Thyroid gland (tissue), 4 donors: ENCODE results near the gene FANCC. TPM values are rescaled to one million over a fixed set of nuclear protein-coding genes. Genes with fewer than 3 reads are reported as not detected.
A peak's percentile ranks its signal among the peaks of the same experiment; 100 is the strongest.

Experiments
- DNase-seq, 2 donors: peaks; one replicate each; pipeline ENCODE4 v3.0.0-alpha.2; 2019
- H3K27ac ChIP-seq, 3 donors: fragments of 200-600 bp; sonication (generic); 1 replicate in 2 of 3; 2 replicates in 1 of 3; pipeline ENCODE4 v1.5.1; 2016 to 2019; ENCODE audit warnings: mild to moderate bottlenecking in 1 of 3, moderate library complexity in 1 of 3
- H3K27me3 ChIP-seq: fragments of 200-600 bp; sonication (generic); one replicate; pipeline ENCODE4 v1.5.1; 2019
- H3K36me3 ChIP-seq, 2 donors: fragments of 200-600 bp; sonication (generic); one replicate each; pipeline ENCODE4 v1.5.1; 2016 to 2019
- H3K4me1 ChIP-seq, 2 donors: fragments of 200-600 bp; sonication (generic); one replicate each; pipeline ENCODE4 v1.5.1; 2017 to 2019
- H3K4me3 ChIP-seq, 3 donors: fragments of 200-600 bp; sonication (generic); replicated peaks in 1 of 3; 1 replicate in 2 of 3; 2 replicates in 1 of 3; pipeline ENCODE4 v1.5.1; 2016; ENCODE audit warnings: mild to moderate bottlenecking in 1 of 3
- H3K9me3 ChIP-seq: fragments of 200-600 bp; sonication (generic); one replicate; pipeline ENCODE4 v1.5.1; 2017
- POLR2A ChIP-seq, 2 donors: fragments of 450-650 bp; IDR thresholded peaks; one replicate each; pipeline ENCODE4 v1.6.1; 2017; ENCODE audit warnings: antibody characterized with exemption in 2 of 2, mild to moderate bottlenecking in 2 of 2, moderate library complexity in 1 of 2
- WGBS, 2 donors: methylation state at CpG; one replicate each; pipeline ENCODE4 v1.1.5; 2017; 5-methylcytosine and 5-hydroxymethylcytosine counted together
- intact Hi-C: fragments of 100-400 bp; cut with DNase I; formaldehyde crosslinking; loops from one replicate; pipeline ENCODE4 v1.15.1; 2023
- total RNA-seq, 4 donors: library from RNA; depleted of rRNA; stranded (reverse); fragments of >200 nt; gene quantifications; one replicate each; pipeline ENCODE4 v1.2.3, GENCODE V29; 2016
- TF ChIP-seq, protein P1 (sequence below), 6 experiments: fragments of 200-600 bp in 3 of 6; fragments of 450-650 bp in 3 of 6; sonication (generic) in 3 of 6; IDR thresholded peaks; one replicate each; pipeline ENCODE4 v1.5.1; 2016 to 2019; ENCODE audit warnings: antibody characterized with exemption in 6 of 6, mild to moderate bottlenecking in 2 of 6, inconsistent platforms in 1 of 6, moderate library complexity in 1 of 6

Gene FANCC
- total RNA-seq, 4 donors from 2014 or later = 13.9 to 15.0 (median 14.2) TPM

DNA sequence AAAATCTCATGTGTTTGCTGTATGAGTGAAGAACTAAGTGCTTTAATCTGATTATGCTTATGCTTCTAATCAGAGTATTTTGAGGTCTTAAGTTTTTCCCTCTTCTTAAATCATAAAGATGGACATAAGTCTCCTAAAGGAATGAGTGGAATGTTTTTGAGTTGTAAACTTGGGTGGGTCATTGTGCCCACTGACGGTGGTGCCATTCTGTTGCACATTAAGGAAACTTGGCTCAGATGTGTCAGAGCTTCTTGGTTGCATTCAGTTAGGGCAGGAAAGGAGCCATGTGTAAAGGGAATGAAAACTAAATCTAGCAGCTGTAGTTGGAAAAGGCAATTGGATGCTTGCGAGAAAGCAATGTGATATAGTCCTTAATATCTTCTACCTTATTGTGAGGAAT is 256.6 kb downstream of the FANCC start:
- Histone ChIP-seq H3K9me3 (no peaks in the 10 kb centered on the region), H3K4me1 (peaks cover 17 to 58% of the 10 kb centered on the region in 2 donors), H3K4me3 (no peak overlapping the region), H3K27me3 (no peaks in the 10 kb centered on the region), H3K36me3 (peaks cover 9 to 20% of the 10 kb centered on the region in 2 donors), H3K27ac (no peak overlapping the region)
- no peak for DNase-seq
- WGBS, 2 donors = 88 to 91% methylated on average over 2 of the region's 2 CpGs
- intact Hi-C loops = no loop called here
- no peak for TF ChIP-seq POLR2A (IDR thresholded peaks at IDR 0.05)
- TF ChIP-seq, protein P1, sequence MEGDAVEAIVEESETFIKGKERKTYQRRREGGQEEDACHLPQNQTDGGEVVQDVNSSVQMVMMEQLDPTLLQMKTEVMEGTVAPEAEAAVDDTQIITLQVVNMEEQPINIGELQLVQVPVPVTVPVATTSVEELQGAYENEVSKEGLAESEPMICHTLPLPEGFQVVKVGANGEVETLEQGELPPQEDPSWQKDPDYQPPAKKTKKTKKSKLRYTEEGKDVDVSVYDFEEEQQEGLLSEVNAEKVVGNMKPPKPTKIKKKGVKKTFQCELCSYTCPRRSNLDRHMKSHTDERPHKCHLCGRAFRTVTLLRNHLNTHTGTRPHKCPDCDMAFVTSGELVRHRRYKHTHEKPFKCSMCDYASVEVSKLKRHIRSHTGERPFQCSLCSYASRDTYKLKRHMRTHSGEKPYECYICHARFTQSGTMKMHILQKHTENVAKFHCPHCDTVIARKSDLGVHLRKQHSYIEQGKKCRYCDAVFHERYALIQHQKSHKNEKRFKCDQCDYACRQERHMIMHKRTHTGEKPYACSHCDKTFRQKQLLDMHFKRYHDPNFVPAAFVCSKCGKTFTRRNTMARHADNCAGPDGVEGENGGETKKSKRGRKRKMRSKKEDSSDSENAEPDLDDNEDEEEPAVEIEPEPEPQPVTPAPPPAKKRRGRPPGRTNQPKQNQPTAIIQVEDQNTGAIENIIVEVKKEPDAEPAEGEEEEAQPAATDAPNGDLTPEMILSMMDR (IDR thresholded peaks at IDR 0.05) = no peak

DNA sequence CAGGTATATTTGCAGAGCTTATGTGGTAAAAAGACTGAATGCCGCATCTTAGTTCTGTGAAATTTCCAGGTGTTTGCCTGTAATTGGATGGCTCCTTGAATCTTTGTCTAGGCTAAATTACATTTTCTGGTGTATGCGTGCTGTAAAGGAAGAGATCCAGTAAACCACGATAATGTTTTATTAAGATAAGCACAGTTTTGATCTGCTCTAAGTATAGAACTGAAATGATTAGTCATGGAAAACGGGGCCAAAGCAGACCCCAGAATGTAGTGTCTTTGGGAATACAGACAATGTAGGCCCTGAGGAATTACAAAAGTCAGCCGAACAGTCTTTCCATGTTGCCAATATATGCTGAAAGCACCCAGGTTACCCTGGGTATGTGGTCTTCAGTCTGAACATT is 257.3 kb downstream of the FANCC start:
- TF ChIP-seq, protein P1 (IDR thresholded peaks at IDR 0.05) = no peak
- no peak for TF ChIP-seq POLR2A (IDR thresholded peaks at IDR 0.05)
- no peak overlapping the region for H3K4me3 ChIP-seq
- DNase-seq = no peak
- H3K4me1 ChIP-seq = peaks cover 23 to 58% of the 10 kb centered on the region in 2 donors
- peaks cover 9 to 20% of the 10 kb centered on the region in 2 donors for H3K36me3 ChIP-seq
- no peaks in the 10 kb centered on the region for H3K27me3 ChIP-seq
- no peak overlapping the region for H3K27ac ChIP-seq
- 64 to 74% methylated on average over 5 of the region's 5 CpGs for WGBS, 2 donors
- no peaks in the 10 kb centered on the region for H3K9me3 ChIP-seq
- intact Hi-C loops = no loop called here

DNA sequence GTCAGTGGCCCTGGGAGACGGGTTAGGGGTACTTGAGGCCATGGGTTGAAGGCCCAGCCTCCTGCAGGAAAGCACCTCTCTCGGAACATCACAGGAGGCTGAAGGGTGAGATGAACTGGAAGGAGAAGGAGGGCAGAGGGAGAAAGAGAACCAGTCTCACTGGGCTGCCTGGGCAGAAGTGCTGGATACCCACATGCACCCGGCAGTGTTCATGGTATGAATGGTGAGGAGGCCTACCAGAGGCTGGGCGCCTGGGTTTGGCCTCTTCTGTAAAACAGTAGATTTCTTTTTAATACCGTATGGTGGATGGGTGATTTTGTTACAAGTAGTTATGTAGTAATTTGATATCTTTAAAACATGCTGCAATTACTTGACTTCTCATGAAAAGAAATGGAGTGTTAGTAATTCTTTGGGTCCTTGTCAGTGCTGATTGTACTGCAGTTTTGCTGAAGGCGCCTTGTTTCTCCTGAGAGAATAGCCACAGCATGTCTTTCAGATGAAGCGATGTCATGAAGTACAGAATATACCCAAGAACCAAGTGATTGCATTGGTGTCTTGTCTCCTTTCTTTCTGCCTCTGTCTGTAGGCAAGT is 258.6 kb downstream of the FANCC start:
- DNase-seq = no peak
- 86 to 93% methylated on average over 7 of the region's 7 CpGs for WGBS, 2 donors
- Histone ChIP-seq H3K4me3 (no peak overlapping the region), H3K27ac (peak overlapping the region in 1 of 3 donors; percentile 19), H3K27me3 (no peaks in the 10 kb centered on the region), H3K4me1 (peaks cover 35 to 68% of the 10 kb centered on the region in 2 donors), H3K36me3 (peaks cover 9 to 17% of the 10 kb centered on the region in 2 donors), H3K9me3 (no peaks in the 10 kb centered on the region)
- TF ChIP-seq POLR2A (IDR thresholded peaks at IDR 0.05) = no peak
- TF ChIP-seq, protein P1 (IDR thresholded peaks at IDR 0.05) = no peak
- intact Hi-C loops = no loop called here

DNA sequence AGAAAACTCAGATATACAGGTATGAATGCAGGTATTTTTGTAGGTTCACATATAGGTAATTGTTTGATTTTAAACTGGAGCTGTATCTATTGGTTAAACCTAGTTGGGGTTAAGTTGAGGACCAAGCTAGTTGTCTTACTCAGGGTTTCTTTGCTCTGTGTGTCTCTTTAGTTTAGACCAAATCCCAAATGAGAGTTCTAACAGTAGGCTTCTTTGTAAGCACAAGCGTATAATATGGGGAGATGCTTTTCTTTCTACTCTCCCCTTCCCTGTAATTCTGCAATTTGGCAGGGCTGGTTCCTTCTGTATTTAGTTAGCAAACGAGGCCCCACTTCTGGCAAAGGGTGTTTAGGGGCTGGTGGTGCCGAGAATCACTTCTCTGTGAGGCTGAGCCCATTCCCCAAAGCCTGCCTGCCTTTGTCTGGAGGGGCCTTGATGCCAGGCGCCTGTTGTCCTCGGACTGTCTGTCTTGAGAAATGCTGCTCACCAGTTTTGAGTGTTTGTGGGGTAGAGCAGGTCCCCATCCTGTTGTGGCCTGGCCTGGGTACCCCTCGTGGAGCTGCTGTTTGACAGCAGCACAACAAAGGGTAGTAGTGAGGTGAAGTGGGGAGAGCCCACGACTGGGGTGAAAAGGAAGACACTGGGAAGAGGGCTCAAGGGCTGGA is 259.3 kb downstream of the FANCC start:
- Histone ChIP-seq H3K4me3 (no peak overlapping the region), H3K27me3 (no peaks in the 10 kb centered on the region), H3K9me3 (no peaks in the 10 kb centered on the region), H3K36me3 (peaks cover 4 to 11% of the 10 kb centered on the region in 2 donors), H3K27ac (peak overlapping the region in 1 of 3 donors; percentile 19), H3K4me1 (peaks cover 37 to 70% of the 10 kb centered on the region in 2 donors)
- intact Hi-C loops = no loop called here
- TF ChIP-seq, protein P1 (IDR thresholded peaks at IDR 0.05) = no peak
- TF ChIP-seq POLR2A (IDR thresholded peaks at IDR 0.05) = no peak
- WGBS, 2 donors = 85 to 87% methylated on average over 7 of the region's 7 CpGs
- DNase-seq = no peak

DNA sequence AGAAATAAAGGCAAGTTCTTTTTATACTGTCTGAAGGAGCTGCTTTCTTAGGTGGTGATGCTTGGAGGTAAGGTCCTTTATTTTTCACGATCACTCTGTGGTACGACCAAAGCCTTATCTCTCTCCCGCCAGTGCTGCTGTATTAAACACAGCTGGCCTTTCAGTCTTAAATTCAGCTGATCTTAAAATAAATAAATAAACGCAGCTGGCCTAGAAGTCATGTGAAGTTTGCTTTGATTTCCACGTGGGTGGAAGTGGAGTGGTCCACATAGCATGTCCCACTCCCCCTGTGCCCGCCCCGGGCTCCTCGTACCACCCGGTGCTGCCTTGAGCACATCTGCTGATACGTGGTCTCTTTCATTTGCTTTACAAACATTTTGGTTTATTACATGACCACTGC is 260.4 kb downstream of the FANCC start:
- no peaks in the 10 kb centered on the region for H3K27me3 ChIP-seq
- 50 to 54% methylated on average over 10 of the region's 10 CpGs for WGBS, 2 donors
- peaks cover 41 to 70% of the 10 kb centered on the region in 2 donors for H3K4me1 ChIP-seq
- peak overlapping the region in 1 of 3 donors; percentile 88 for H3K27ac ChIP-seq
- H3K4me3 ChIP-seq = no peak overlapping the region
- peaks cover 0 to 6% of the 10 kb centered on the region in 2 donors for H3K36me3 ChIP-seq
- H3K9me3 ChIP-seq = no peaks in the 10 kb centered on the region
- no peak for DNase-seq
- TF ChIP-seq POLR2A (IDR thresholded peaks at IDR 0.05) = no peak
- TF ChIP-seq, protein P1 (IDR thresholded peaks at IDR 0.05) = no peak
- intact Hi-C loops = no loop called here
